HTR-8/SVneo (cell line): ENCODE data around the gene TBC1D5.
"Not testable (repeated sequence)": the region's sequence is repeated elsewhere in the genome, so short reads cannot be mapped to it uniquely, and the experiment has no call there.

ENCODE experiments used
- DNase-seq: peaks from one replicate; pipeline ENCODE4 v3.0.0; 2011; ENCODE audit warnings: low spot score, mixed read lengths; ENCODE audit not compliant: insufficient read length
- FAIRE-seq: peaks from 2 replicates; lab custom pipeline; 2011; peaks lifted over from hg19 to GRCh38; lab: Jason Lieb, UNC

Gene TBC1D5

GRCh38 chr3:17137321-17137826 lies 605.1 kb downstream of the TBC1D5 start:
- DNase-seq: no peak
- FAIRE-seq: no peak

GRCh38 chr3:17136136-17136721 lies 606.2 kb downstream of the TBC1D5 start:
- no peak for DNase-seq
- FAIRE-seq: no peak

GRCh38 chr3:17135696-17136095 lies 606.7 kb downstream of the TBC1D5 start:
- FAIRE-seq (no peak), DNase-seq (no peak)

GRCh38 chr3:17133632-17134545 lies 608.5 kb downstream of the TBC1D5 start:
- DNase-seq (no peak), FAIRE-seq (no peak)

- no peak for DNase-seq
Measured at GRCh38 chr3:17132286-17133115, 609.9 kb downstream of the TBC1D5 start.

GRCh38 chr3:17130956-17131355 lies 611.5 kb downstream of the TBC1D5 start:
- no peak for DNase-seq
- FAIRE-seq: no peak

More at GRCh38 chr3:17132286-17133115, 609.9 kb downstream of the TBC1D5 start:
- no peak for FAIRE-seq

GRCh38 chr3:17129556-17129955 lies 612.9 kb downstream of the TBC1D5 start:
- DNase-seq: no peak
- FAIRE-seq: no peak

- not testable (repeated sequence) for FAIRE-seq, DNase-seq
Measured at GRCh38 chr3:17128671-17129070, 613.8 kb downstream of the TBC1D5 start.

GRCh38 chr3:17125738-17126442 lies 616.5 kb downstream of the TBC1D5 start:
- FAIRE-seq: no peak
- DNase-seq: no peak

GRCh38 chr3:17122758-17123157 lies 619.7 kb downstream of the TBC1D5 start:
- no peak for DNase-seq
- no peak for FAIRE-seq

GRCh38 chr3:17121336-17121735 lies 621.1 kb downstream of the TBC1D5 start:
- FAIRE-seq: no peak
- no peak for DNase-seq

GRCh38 chr3:17120115-17120514 lies 622.3 kb downstream of the TBC1D5 start:
- no peak for FAIRE-seq
- DNase-seq: no peak

GRCh38 chr3:17119201-17120072 lies 623.0 kb downstream of the TBC1D5 start:
- DNase-seq (no peak), FAIRE-seq (no peak)

- FAIRE-seq (no peak), DNase-seq (no peak)
Measured at GRCh38 chr3:17118771-17119170, 623.7 kb downstream of the TBC1D5 start.

- no peak for DNase-seq
- FAIRE-seq: no peak
Measured at GRCh38 chr3:17116007-17116600, 626.3 kb downstream of the TBC1D5 start.

- no peak for DNase-seq
- FAIRE-seq: no peak
Measured at GRCh38 chr3:17115186-17115585, 627.2 kb downstream of the TBC1D5 start.

GRCh38 chr3:17111586-17111985 lies 630.8 kb downstream of the TBC1D5 start:
- FAIRE-seq (no peak), DNase-seq (no peak)

- no peak for DNase-seq
- no peak for FAIRE-seq
Measured at GRCh38 chr3:17110660-17111396, 631.6 kb downstream of the TBC1D5 start.
